Measurements from ENCODE around the gene ZNF597. TPM values are rescaled to one million over a fixed set of nuclear protein-coding genes. Genes with fewer than 3 reads are reported as not detected.

The ZNF597 gene, protein sequence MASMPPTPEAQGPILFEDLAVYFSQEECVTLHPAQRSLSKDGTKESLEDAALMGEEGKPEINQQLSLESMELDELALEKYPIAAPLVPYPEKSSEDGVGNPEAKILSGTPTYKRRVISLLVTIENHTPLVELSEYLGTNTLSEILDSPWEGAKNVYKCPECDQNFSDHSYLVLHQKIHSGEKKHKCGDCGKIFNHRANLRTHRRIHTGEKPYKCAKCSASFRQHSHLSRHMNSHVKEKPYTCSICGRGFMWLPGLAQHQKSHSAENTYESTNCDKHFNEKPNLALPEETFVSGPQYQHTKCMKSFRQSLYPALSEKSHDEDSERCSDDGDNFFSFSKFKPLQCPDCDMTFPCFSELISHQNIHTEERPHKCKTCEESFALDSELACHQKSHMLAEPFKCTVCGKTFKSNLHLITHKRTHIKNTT
- total RNA-seq (2012; rRNA removed) = 2.0 and 2.2 TPM in 2 replicates

GRCh38 chr16:3443108-3444031 lies at the start of gene ZNF597, which contains the start of gene NAA60:
Gene ZNF597, minus strand, starts transcription at chr16:3443504. Its CDS starts 351 bp downstream, at chr16:3443153.
Gene NAA60, plus strand, starts transcription at chr16:3443680. Its CDS starts 32,548 bp downstream, at chr16:3476228.
- Histone ChIP-seq H3K9ac (ENCODE audit: low read depth, low read length) (peak within 1 kb of the TSS; percentile 91), H3K4me2 (ENCODE audit: low read length) (peak within 1 kb of the TSS; percentile 88), H3K9me3 (replicated peaks; ENCODE audit: low read length) (no peaks in the 10 kb centered on the region)

DNA sequence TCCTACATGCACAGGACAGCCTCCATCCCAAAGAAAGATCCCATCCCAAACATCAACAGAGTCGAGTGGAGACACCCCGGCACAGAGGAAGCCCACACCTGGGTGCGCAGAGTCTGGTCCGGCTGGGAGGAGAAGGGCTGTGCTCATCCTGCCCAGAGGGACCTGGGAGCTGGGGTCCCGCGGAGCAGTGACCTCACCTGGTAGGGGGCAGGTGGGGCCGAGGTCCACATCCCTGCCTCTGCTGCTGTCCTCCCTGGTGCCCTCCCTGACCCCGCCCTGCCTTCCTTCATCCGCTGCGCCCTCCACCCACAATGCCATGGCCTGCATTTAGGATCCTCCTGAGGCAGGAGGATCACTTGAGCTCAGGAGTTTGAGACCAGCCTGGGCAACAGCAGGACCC lies 49.1 kb upstream of the ZNF597 start:
- H3K4me3 ChIP-seq (ENCODE audit: low read length) = no peak overlapping the region
- H3K27me3 ChIP-seq (ENCODE audit: control insufficient read depth, insufficient read depth, low read length) = no peaks in the 10 kb centered on the region
- no peaks in the 10 kb centered on the region for H3K4me1 ChIP-seq (ENCODE audit: control insufficient read depth, insufficient read depth, low read length)
- no peaks in the 10 kb centered on the region for H3K9me3 ChIP-seq (replicated peaks; ENCODE audit: low read length)
- no peak overlapping the region for H3K4me2 ChIP-seq (ENCODE audit: low read length)
- H3K36me3 ChIP-seq (ENCODE audit: insufficient read depth, low read length) = peaks cover 8% of the 10 kb centered on the region
- H3K9ac ChIP-seq (ENCODE audit: low read depth, low read length) = no peak overlapping the region

More at GRCh38 chr16:3443108-3444031, at the start of gene ZNF597, which contains the start of gene NAA60:
- Histone ChIP-seq H3K4me3 (ENCODE audit: low read length) (peak within 1 kb of the TSS; percentile 77), H3K36me3 (ENCODE audit: insufficient read depth, low read length) (peaks cover 13% of the 10 kb centered on the region), H3K27me3 (ENCODE audit: control insufficient read depth, insufficient read depth, low read length) (no peaks in the 10 kb centered on the region), H3K4me1 (ENCODE audit: control insufficient read depth, insufficient read depth, low read length) (no peaks in the 10 kb centered on the region)

- Histone ChIP-seq H3K4me2 (ENCODE audit: low read length) (no peak overlapping the region), H3K36me3 (ENCODE audit: insufficient read depth, low read length) (peaks cover 18% of the 10 kb centered on the region), H3K9me3 (replicated peaks; ENCODE audit: low read length) (no peaks in the 10 kb centered on the region), H3K9ac (ENCODE audit: low read depth, low read length) (no peak overlapping the region), H3K4me3 (ENCODE audit: low read length) (no peak overlapping the region), H3K4me1 (ENCODE audit: control insufficient read depth, insufficient read depth, low read length) (no peaks in the 10 kb centered on the region), H3K27me3 (ENCODE audit: control insufficient read depth, insufficient read depth, low read length) (no peaks in the 10 kb centered on the region)
Measured at GRCh38 chr16:3490911-3491629, 47.8 kb upstream of the ZNF597 start.

GRCh38 chr16:3488801-3489200 lies 45.5 kb upstream of the ZNF597 start:
- Histone ChIP-seq H3K4me3 (ENCODE audit: low read length) (no peak overlapping the region), H3K4me1 (ENCODE audit: control insufficient read depth, insufficient read depth, low read length) (no peaks in the 10 kb centered on the region), H3K9me3 (replicated peaks; ENCODE audit: low read length) (no peaks in the 10 kb centered on the region), H3K9ac (ENCODE audit: low read depth, low read length) (no peak overlapping the region), H3K36me3 (ENCODE audit: insufficient read depth, low read length) (peaks cover 40% of the 10 kb centered on the region), H3K27me3 (ENCODE audit: control insufficient read depth, insufficient read depth, low read length) (no peaks in the 10 kb centered on the region), H3K4me2 (ENCODE audit: low read length) (no peak overlapping the region)

GRCh38 chr16:3487521-3488410 lies 44.5 kb upstream of the ZNF597 start:
- Histone ChIP-seq H3K9ac (ENCODE audit: low read depth, low read length) (no peak overlapping the region), H3K9me3 (replicated peaks; ENCODE audit: low read length) (no peaks in the 10 kb centered on the region), H3K4me3 (ENCODE audit: low read length) (no peak overlapping the region), H3K4me1 (ENCODE audit: control insufficient read depth, insufficient read depth, low read length) (no peaks in the 10 kb centered on the region), H3K4me2 (ENCODE audit: low read length) (no peak overlapping the region), H3K36me3 (ENCODE audit: insufficient read depth, low read length) (peaks cover 51% of the 10 kb centered on the region), H3K27me3 (ENCODE audit: control insufficient read depth, insufficient read depth, low read length) (no peaks in the 10 kb centered on the region)

GRCh38 chr16:3486506-3487215 lies 43.4 kb upstream of the ZNF597 start:
- Histone ChIP-seq H3K4me3 (ENCODE audit: low read length) (no peak overlapping the region), H3K9ac (ENCODE audit: low read depth, low read length) (no peak overlapping the region), H3K4me2 (ENCODE audit: low read length) (no peak overlapping the region), H3K27me3 (ENCODE audit: control insufficient read depth, insufficient read depth, low read length) (no peaks in the 10 kb centered on the region), H3K9me3 (replicated peaks; ENCODE audit: low read length) (no peaks in the 10 kb centered on the region), H3K4me1 (ENCODE audit: control insufficient read depth, insufficient read depth, low read length) (no peaks in the 10 kb centered on the region), H3K36me3 (ENCODE audit: insufficient read depth, low read length) (peaks cover 60% of the 10 kb centered on the region)

GRCh38 chr16:3485821-3486505 lies 42.7 kb upstream of the ZNF597 start:
- no peak overlapping the region for H3K4me3 ChIP-seq (ENCODE audit: low read length)
- no peaks in the 10 kb centered on the region for H3K4me1 ChIP-seq (ENCODE audit: control insufficient read depth, insufficient read depth, low read length)
- H3K9ac ChIP-seq (ENCODE audit: low read depth, low read length) = no peak overlapping the region
- H3K4me2 ChIP-seq (ENCODE audit: low read length) = no peak overlapping the region
- no peaks in the 10 kb centered on the region for H3K9me3 ChIP-seq (replicated peaks; ENCODE audit: low read length)
- H3K36me3 ChIP-seq (ENCODE audit: insufficient read depth, low read length) = peaks cover 66% of the 10 kb centered on the region
- H3K27me3 ChIP-seq (ENCODE audit: control insufficient read depth, insufficient read depth, low read length) = no peaks in the 10 kb centered on the region

- H3K4me1 ChIP-seq (ENCODE audit: control insufficient read depth, insufficient read depth, low read length) = no peaks in the 10 kb centered on the region
- H3K4me3 ChIP-seq (ENCODE audit: low read length) = no peak overlapping the region
- H3K9ac ChIP-seq (ENCODE audit: low read depth, low read length) = no peak overlapping the region
- peaks cover 70% of the 10 kb centered on the region for H3K36me3 ChIP-seq (ENCODE audit: insufficient read depth, low read length)
- no peaks in the 10 kb centered on the region for H3K27me3 ChIP-seq (ENCODE audit: control insufficient read depth, insufficient read depth, low read length)
- no peak overlapping the region for H3K4me2 ChIP-seq (ENCODE audit: low read length)
- no peaks in the 10 kb centered on the region for H3K9me3 ChIP-seq (replicated peaks; ENCODE audit: low read length)
Measured at GRCh38 chr16:3485097-3485745, 41.9 kb upstream of the ZNF597 start.

DNA sequence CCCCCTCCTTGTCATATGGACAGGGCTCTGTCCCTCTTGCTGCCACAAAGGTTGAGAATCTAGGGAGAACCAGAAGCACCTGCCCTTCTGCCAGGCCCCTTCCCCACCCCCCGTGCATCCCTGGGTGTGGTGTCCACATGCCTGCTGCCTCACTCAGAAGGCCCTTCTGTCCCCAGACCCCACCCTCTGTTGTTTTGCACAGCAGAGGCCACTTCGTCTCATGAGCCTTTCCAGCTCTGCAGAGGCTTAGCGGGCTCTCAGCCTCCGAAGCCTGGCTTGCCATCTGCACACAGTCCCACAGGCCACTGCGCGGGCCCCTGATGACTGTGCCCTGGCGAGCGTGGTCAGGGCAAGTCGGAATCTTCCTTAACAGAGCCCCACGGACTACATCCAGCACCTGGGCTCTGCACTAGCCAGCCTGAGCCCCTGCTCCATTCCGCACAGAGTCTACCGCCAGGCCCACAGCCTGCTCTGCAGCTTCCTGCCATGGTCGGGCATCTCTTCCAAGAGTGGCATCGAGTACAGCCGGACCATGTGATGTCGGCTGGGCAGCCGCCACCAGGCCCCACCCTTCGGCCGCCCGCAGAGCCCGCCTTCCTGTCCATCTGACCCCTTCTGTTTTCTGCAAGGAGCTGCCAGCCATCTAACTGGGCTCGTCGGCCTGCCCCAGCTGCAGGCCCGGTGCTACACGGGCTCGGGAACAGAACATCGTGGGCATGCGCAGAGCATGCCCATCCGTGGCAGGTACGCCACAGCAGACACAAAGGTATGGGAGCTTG lies 41.2 kb upstream of the ZNF597 start:
- Histone ChIP-seq H3K9ac (ENCODE audit: low read depth, low read length) (no peak overlapping the region), H3K4me1 (ENCODE audit: control insufficient read depth, insufficient read depth, low read length) (no peaks in the 10 kb centered on the region), H3K36me3 (ENCODE audit: insufficient read depth, low read length) (peaks cover 77% of the 10 kb centered on the region), H3K9me3 (replicated peaks; ENCODE audit: low read length) (no peaks in the 10 kb centered on the region), H3K4me2 (ENCODE audit: low read length) (no peak overlapping the region), H3K27me3 (ENCODE audit: control insufficient read depth, insufficient read depth, low read length) (no peaks in the 10 kb centered on the region), H3K4me3 (ENCODE audit: low read length) (no peak overlapping the region)
